ENCODE measurements around the gene RELN.

Gene RELN

DNA sequence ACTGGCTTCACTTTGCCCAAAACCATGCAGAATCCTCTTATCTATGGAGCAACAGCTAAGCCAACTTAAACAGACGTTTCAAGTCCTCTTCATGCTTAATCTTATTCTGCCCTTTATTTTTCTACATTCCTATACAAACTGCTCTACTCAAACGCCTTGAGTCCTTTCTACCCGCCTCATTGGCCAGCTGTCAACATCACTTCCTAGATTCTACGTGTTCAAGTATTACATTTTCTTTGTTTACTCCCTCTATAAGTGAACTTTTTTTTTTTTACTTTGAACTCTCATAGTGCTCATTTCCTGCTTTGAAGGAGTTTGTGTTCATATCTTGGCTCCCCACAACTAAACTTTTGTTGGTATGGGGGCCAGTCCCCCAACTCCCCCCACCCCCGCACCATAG, 514.5 kb downstream of the RELN start:
- no peak for DNase-seq (ENCODE audit: low spot score)

GRCh38 chr7:103469095-103469948, 520.1 kb downstream of the RELN start:
- DNase-seq (ENCODE audit: low spot score), result no peak

- no peak for DNase-seq (ENCODE audit: low spot score)
Measured at GRCh38 chr7:103466814-103467213, 522.6 kb downstream of the RELN start.

GRCh38 chr7:103462358-103462757, 527.1 kb downstream of the RELN start:
- DNase-seq (ENCODE audit: low spot score), result no peak

- no peak for DNase-seq (ENCODE audit: low spot score)
Measured at GRCh38 chr7:103447073-103447960, 542.1 kb downstream of the RELN start.

GRCh38 chr7:103446049-103446520, 543.4 kb downstream of the RELN start, which contains the start of gene SLC26A5:
SLC26A5 (minus strand) TSS chr7:103446207; CDS start chr7:103421514, 24,693 bp downstream.
- no peak for DNase-seq (ENCODE audit: low spot score)

- no peak for DNase-seq (ENCODE audit: low spot score)
Measured at GRCh38 chr7:103445228-103446048, 544.0 kb downstream of the RELN start.

GRCh38 chr7:103439661-103440060, 549.8 kb downstream of the RELN start:
- DNase-seq (ENCODE audit: low spot score), result no peak

- DNase-seq (ENCODE audit: low spot score), result no peak
Measured at GRCh38 chr7:103437623-103438022, 551.8 kb downstream of the RELN start.

GRCh38 chr7:103432712-103433111, 556.7 kb downstream of the RELN start:
- no peak for DNase-seq (ENCODE audit: low spot score)

DNA sequence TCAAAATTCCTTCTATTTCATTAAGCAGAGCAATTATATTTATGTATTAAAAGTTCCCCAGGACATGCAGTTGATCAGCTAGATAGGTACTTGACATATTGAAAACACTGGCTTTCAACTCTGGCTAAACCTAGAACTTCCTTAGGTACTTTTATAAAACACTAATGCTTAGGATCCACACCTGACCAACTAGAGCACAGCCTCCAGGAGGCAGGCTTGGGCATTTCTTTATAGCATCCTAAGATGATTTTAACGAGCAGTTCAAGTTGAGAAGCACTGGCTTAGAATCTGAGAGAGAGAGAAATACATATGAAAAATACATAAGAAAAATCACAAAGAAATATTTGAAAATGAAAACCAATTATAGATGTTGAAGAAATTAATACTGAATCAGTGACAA, 564.3 kb downstream of the RELN start:
- no peak for DNase-seq (ENCODE audit: low spot score)

DNA sequence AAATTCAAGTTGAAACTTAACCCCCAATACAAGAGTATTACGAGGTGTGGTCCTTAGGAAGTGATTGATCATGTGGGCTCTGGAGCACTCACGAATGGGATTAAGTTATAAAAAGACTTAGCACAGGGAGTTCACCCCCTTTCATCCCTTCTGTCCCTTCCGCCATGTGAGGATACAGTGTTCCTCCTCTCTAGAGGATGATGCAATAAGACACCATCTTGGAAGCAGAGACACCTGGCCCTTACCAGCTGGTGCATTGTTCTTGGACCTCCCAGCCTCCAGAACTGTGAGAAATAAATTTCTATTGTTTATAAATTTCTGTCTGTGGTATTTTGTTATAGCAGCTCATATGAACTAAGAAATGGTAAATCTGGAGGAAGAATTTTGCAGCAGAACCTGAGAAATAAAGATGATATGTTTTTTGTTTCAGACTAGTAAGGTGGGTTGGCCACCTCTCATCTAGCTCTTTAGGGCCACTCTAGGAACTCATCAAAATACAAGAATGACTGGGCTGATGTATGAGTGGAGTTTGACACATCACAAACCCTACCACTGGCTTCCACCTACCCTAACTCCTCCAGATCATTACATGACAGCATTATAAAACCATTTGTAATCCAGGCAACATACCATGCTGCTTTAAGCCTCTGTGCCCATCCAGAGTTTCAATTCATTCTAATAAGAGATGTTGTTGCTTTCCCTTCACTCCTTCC, 565.8 kb downstream of the RELN start:
- DNase-seq (ENCODE audit: low spot score), result no peak

All from left forelimb (tissue), 1 donor.